AG09309 (cell line): ENCODE data around the gene STARD6.

Experiments used
- DNase-seq: peaks from one replicate; pipeline ENCODE4 v3.0.0-alpha.2; 2010; ENCODE audit warnings: low read depth
- H3K4me3 ChIP-seq: 2 replicates; pipeline ENCODE4 v1.5.1; 2011; ENCODE audit warnings: mild to moderate bottlenecking, low read depth, low read length, moderate library complexity; ENCODE audit not compliant: control insufficient read depth
- TF ChIP-seq, protein P1 (sequence below): IDR thresholded peaks from 2 replicates; pipeline ENCODE4 v1.5.1; 2011; ENCODE audit warnings: mild to moderate bottlenecking, low read depth, low read length, inconsistent platforms; ENCODE audit not compliant: insufficient read depth, control insufficient read depth; ENCODE audit errors: missing control alignments

The STARD6 gene, protein sequence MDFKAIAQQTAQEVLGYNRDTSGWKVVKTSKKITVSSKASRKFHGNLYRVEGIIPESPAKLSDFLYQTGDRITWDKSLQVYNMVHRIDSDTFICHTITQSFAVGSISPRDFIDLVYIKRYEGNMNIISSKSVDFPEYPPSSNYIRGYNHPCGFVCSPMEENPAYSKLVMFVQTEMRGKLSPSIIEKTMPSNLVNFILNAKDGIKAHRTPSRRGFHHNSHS

DNA sequence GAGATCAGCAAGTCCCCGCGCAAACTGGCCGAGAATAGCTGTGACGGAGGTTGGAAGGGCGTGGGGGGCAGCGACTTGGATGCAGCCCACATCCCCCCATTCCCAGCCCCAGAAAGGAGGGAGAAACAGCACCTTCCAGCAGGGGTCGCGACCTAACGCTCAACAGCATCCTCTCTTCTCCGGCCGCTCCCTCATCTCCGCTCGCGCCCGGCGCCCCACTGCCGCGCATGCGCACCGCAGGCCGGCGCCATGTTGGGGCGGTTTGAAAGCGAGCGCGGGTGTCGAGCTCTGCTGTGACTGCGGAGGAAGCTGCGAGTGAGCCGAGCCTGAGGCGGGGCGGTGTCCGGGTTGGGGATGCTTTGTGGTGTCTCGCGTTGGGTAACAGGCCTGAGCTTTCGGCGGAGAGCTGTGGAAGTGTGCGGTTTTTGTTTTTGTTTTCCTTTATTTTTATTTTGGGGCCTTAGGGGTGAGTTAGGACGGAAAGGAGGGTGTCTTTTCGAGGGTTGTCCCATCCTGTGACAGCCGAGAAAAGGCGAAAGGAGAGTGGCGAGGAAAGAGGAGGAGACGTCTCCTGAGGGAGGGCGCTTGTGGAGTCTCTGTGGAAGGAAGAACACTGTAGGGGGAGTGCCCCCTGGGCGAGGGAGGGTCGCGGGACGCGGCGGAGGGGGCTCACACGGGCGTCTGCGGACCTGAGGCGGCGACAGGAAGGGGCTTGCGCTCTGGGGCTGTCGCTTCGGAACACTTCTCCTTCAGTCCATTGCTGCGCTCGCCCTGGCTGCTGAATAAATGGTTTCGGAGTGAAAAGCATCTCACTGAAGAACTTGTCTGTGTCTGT lies at the start of gene STARD6, which contains the start of gene C18orf54:
TSS of gene STARD6 (minus strand) at position 199 of the 835 bp plus-strand sequence. CDS start 3,285 bp downstream, outside the sequence.
TSS of gene C18orf54 (plus strand) at position 247 of the 835 bp plus-strand sequence. CDS start 2,667 bp downstream, outside the sequence.
- DNase-seq = peak; percentile 42
- peak within 1 kb of the TSS; percentile 87 for H3K4me3 ChIP-seq
- TF ChIP-seq, protein P1, sequence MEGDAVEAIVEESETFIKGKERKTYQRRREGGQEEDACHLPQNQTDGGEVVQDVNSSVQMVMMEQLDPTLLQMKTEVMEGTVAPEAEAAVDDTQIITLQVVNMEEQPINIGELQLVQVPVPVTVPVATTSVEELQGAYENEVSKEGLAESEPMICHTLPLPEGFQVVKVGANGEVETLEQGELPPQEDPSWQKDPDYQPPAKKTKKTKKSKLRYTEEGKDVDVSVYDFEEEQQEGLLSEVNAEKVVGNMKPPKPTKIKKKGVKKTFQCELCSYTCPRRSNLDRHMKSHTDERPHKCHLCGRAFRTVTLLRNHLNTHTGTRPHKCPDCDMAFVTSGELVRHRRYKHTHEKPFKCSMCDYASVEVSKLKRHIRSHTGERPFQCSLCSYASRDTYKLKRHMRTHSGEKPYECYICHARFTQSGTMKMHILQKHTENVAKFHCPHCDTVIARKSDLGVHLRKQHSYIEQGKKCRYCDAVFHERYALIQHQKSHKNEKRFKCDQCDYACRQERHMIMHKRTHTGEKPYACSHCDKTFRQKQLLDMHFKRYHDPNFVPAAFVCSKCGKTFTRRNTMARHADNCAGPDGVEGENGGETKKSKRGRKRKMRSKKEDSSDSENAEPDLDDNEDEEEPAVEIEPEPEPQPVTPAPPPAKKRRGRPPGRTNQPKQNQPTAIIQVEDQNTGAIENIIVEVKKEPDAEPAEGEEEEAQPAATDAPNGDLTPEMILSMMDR = peak; percentile 24

DNA sequence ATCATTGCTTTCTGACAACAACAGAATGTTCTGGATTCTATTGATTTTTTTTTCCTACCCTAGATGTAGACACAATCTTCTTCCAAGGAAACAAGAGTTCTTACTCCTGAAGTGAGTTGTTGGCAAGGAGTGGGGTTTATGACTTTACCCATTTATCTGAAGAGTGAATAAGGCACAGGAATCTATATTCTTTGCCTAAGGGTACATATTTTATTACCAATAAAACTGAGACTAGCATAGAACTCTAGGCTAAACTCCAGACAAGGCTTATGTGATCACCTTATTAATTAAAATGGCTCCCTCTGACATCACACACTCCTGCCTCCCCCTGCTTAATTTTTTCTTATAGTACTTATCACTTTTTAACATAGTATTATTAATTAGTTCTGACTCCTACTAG lies 47.6 kb upstream of the STARD6 start:
- TF ChIP-seq, protein P1 = no peak
- DNase-seq = no peak
- no peak overlapping the region for H3K4me3 ChIP-seq

DNA sequence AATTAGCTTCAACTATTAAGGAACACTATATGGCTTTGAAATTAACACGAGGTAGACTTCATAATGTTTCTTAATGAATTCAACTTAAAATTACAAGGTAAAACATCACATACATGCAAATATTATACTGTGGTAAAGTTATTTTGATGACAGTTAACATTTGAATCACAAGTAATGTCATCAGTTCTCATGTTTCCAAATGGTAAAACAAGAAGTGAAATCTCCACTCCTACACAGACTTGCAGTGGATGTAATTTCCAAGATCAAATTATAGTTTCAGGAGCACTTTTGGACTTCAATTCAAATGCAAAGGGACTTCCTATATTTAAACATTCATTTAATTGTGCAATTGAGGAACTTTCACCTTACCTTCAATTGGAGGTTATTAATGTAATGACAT lies 39.1 kb upstream of the STARD6 start:
- H3K4me3 ChIP-seq = no peak overlapping the region
- TF ChIP-seq, protein P1 = no peak
- DNase-seq = no peak

DNA sequence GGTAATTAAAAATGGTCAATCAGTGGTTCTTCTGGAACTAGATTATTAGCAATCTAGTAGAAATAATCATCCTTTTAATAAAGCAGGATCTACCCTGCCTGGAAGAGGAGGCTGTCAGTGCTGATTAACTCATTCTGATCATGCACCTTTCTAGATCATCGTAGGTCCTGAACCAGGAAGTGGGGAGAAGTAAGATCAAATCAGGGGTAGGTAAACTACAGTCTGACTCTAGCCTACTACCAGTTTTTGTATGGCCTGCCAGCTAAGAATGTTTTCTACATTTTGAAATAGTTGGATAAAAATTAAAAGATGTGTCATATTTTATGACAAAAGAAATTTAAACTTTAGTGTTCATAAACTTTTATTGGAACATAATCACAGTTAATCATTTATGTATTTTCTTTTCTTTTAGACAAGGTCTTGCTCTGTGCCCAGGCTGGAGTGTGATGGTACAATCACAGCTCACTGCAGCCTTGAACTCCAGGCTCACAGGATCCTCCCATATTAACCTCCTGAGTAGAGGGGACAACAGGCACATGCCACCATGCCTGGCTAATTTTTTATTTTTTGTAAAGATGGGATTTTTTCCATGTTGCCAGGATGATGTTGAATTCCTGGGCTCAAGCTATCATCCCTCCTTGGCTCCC lies 36.1 kb upstream of the STARD6 start:
- no peak for DNase-seq
- H3K4me3 ChIP-seq = no peak overlapping the region
- TF ChIP-seq, protein P1 = no peak

DNA sequence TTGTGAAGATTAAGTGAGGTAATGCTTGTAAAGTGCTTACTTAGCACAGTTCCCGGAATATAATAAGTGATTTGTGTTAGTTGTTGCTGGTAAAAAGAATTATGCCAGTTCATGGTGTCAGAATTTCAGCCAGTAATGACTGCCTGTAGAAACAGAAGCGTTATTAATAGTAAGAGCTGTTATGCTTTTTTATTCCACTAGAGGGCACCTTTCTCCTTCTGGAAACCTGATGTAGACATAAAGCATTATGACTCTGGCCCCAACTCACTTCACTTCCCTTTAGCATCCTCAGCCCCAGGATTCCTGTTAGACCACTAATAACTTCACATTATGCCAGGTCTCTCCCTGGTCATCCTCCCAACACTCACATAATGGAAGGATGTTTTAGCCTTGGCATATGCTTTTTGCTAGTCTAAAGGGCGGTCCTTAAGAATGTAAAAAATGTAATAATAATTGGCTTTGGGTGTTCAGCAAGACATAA lies 34.9 kb upstream of the STARD6 start:
- TF ChIP-seq, protein P1 = peak; percentile 64
- H3K4me3 ChIP-seq = no peak overlapping the region

DNA sequence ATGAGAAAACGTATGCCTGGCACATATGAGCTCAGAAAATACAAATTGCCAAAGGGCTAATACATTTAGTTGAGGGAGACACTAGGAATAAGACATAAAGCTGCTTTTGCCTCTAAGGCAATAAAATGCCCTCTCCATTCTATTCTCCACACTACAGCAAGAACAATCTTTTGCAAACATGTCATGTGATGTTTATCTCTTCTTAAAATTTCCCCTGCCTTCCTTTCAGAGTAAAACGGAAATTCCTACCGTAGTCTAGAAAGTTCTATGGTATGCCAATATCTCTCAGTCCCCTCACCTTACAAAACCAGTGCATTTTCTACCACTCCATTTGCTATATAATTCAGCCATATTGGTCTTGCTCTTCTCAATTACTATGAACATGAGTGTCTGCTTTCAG lies 33.2 kb upstream of the STARD6 start:
- DNase-seq = no peak
- H3K4me3 ChIP-seq = no peak overlapping the region
- TF ChIP-seq, protein P1 = no peak

More for the DNA sequence above, 34.9 kb upstream of the STARD6 start:
- peak; percentile 32 for DNase-seq
